Pancreas (tissue), 10 donors: ENCODE data around the gene EIF5. TPM values are rescaled to one million over a fixed set of nuclear protein-coding genes. Genes with fewer than 3 reads are reported as not detected.

Source experiments
- ATAC-seq, 4 donors: fragments of 200-7000 bp; cut with Tn5 transposase; one replicate each; pipeline versions ENCODE4 v1.8.0 to v1.9.1; 2020; ENCODE audit warnings: mild to moderate bottlenecking in 4 of 4, moderate library complexity in 4 of 4
- DNase-seq, 6 donors: peaks; one replicate each; pipeline ENCODE4 v3.0.0-alpha.2; 2020
- FAIRE-seq: peaks from 2 replicates; lab custom pipeline; 2012; peaks lifted over from hg19 to GRCh38; lab: Jason Lieb, UNC
- H3K27ac ChIP-seq, 4 donors: fragments of 200-600 bp; sonication (generic); 1 replicate in 3 of 4; 2 replicates in 1 of 4; pipeline versions ENCODE4 v1.5.0 to v1.8.0; 2020
- H3K27me3 ChIP-seq, 4 donors: fragments of 200-600 bp; one replicate each; pipeline ENCODE4 v1.8.0; 2021
- H3K36me3 ChIP-seq, 3 donors: fragments of 200-600 bp; sonication (generic) in 1 of 3; one replicate each; pipeline versions ENCODE4 v1.5.0 to v1.8.0; 2020 to 2021
- H3K4me1 ChIP-seq, 3 donors: fragments of 200-600 bp; one replicate each; pipeline ENCODE4 v1.8.0; 2021
- H3K4me3 ChIP-seq, 4 donors: fragments of 200-600 bp; sonication (generic) in 2 of 4; one replicate each; pipeline versions ENCODE4 v1.5.0 to v1.8.0; 2020 to 2021
- H3K9me3 ChIP-seq, 4 donors: fragments of 200-600 bp; one replicate each; pipeline ENCODE4 v1.8.0; 2021
- CTCF ChIP-seq, 4 donors: fragments of 200-600 bp; sonication (generic) in 3 of 4; IDR thresholded peaks; one replicate each; pipeline versions ENCODE4 v1.5.0 to v1.8.0; 2021; ENCODE audit warnings: antibody characterized with exemption in 4 of 4
- WGBS, 2 donors: extraction: QIAGEN DNeasy Blood & Tissue Kit; methylation state at CpG; one replicate each; pipeline ENCODE4 v1.1.7; 2013; 5-methylcytosine and 5-hydroxymethylcytosine counted together
- intact Hi-C, 3 donors: fragments of 100-400 bp; cut with DNase I; formaldehyde crosslinking; loops; one replicate each; pipeline versions ENCODE4 v1.11.1 to v1.14.2; 2022
- polyA plus RNA-seq, 2 donors: library from polyadenylated mRNA; stranded (reverse); fragments of 200-250 nt; gene quantifications; one replicate each; pipeline ENCODE4 v1.2.3, GENCODE V29; 2013
- total RNA-seq, 6 donors: library from RNA; stranded (reverse); fragmentation: NEBNext Ultra II Directional in 4 of 6; extraction: Animal tissue kit (Norgen Biotek cat#: 25700) in 4 of 6; gene quantifications; one replicate each; pipeline versions ENCODE4 v1.2.1 to v1.2.4, GENCODE V29; 2021 to 2023
- donor health status: healthy with polysubstance abuse.
- donor health status: DM: no; HTN: no; CAD: no; lungs with moderate emphysema.
- donor health status: DM: no; HTN: no; CAD: no.
- donor health status: control.
- donor health status: control.
- donor health status: Bipolar disorder and iron deficiency.
- donor health status: DM: yes; HTN: yes; CAD: no.
- donor health status: DM: no; HTN: no; CAD: no.
- donor health status: DM: no; HTN: no; CAD: no.
- donor health status: DM: yes; HTN: yes; CAD: no.

EIF5 gene
- total and polyA plus RNA-seq, 8 donors: 22.2 to 139 (median 95.2) TPM

GRCh38 chr14:103340480-103341212 lies 6.6 kb downstream of the EIF5 start:
- H3K4me3 ChIP-seq: no peak overlapping the region
- DNase-seq (no peak), ATAC-seq (no peak), FAIRE-seq (no peak)
- H3K27me3 ChIP-seq: no peaks in the 10 kb centered on the region
- H3K9me3 ChIP-seq: no peaks in the 10 kb centered on the region
- H3K4me1 ChIP-seq: peaks cover 8 to 11% (median 10%) of the 10 kb centered on the region in 3 donors
- no peak overlapping the region for H3K27ac ChIP-seq
- intact Hi-C loops: no loop called here
- TF ChIP-seq CTCF (IDR thresholded peaks at IDR 0.05): no peak
- WGBS, 2 donors: 62 to 67% methylated on average over 6 of the region's 6 CpGs
- peaks cover 43 to 89% (median 70%) of the 10 kb centered on the region in 3 donors for H3K36me3 ChIP-seq

DNA sequence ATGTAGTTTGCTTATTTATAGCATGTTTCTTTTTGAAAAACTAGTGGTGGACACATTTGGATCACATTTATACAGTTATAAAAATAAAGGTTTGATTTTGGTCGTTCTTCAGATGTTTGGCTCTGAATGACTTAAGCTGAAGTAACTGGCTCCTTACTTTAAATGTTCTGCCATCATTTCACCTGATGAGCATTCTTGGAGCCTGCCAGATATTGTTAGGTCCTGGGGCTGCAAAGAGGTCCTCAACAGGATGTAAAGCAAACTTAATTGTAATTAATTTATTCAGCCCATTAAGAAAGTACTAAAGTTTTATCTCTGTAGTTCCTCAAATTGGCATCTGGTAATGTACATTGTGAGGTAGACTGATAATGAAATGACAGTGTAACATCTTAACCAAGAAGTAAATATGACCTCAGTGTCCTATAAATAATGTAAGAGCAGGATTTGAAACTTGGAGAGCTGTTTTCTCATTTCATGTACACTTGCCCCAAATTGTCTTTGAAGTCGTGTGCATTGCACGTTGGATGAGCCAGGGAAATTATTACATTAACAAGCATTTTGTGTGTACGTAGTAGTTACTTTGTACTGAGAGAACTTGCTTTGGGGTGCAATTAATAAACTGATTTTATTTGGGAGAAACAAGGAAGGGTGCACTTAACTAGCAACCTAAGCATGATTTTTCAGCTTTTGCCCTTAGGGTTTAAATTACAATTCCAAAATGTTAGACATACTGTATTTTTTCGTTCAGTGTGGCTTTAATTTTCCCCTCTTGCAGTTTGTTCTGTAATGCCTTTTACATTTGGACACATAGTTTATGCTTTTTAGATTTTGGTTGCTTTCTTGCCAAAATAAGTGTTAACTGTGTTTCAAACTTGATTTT lies 7.5 kb downstream of the EIF5 start:
- no peak for TF ChIP-seq CTCF (IDR thresholded peaks at IDR 0.05)
- no peak overlapping the region for H3K27ac ChIP-seq
- peaks cover 3 to 10% (median 4%) of the 10 kb centered on the region in 3 donors for H3K4me1 ChIP-seq
- 79 to 81% methylated on average over 5 of the region's 5 CpGs for WGBS, 2 donors
- no peaks in the 10 kb centered on the region for H3K9me3 ChIP-seq
- no peak for DNase-seq
- no peaks in the 10 kb centered on the region for H3K27me3 ChIP-seq
- intact Hi-C loops: no loop called here
- ATAC-seq: no peak
- FAIRE-seq: no peak
- H3K4me3 ChIP-seq: no peak overlapping the region
- H3K36me3 ChIP-seq: peaks cover 43 to 80% (median 65%) of the 10 kb centered on the region in 3 donors

DNA sequence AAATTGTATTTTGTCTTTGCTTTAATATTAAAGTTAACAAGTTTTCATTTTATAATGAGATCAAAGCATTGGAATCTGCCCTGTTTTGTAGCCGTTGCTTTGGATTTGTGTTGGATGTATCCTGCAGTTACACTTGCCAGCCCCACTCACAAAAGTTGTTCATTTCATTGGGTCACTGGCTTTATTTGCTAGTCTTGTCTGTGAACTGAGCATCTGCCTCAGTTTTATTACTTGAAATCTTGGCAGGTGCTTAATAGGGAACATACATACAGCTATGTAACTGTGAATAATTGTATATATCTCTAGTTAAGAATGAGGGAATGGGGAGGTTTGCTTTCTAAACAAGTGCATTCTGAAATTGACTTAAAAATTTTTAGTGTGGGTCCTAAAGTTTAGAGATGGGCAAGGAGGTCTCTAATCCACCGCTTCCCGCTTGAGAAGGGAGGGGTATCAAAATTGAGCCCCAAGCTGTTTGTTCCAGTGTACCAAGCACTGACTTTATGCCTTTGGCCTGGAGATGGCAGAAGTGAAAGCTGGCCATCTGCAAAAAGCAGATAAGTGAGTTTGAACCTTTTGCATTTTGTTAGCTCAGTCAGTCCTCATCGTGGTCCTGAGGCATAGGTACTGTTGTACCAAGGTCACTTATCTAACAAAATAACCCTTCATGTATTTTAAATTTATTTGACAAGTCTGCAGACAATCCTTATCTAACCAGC lies 9.3 kb downstream of the EIF5 start:
- FAIRE-seq: no peak
- no peak for DNase-seq
- Histone ChIP-seq H3K4me3 (no peak overlapping the region), H3K27me3 (no peaks in the 10 kb centered on the region), H3K27ac (no peak overlapping the region), H3K36me3 (peaks cover 35 to 62% (median 46%) of the 10 kb centered on the region in 3 donors), H3K4me1 (peaks cover 0 to 11% (median 3%) of the 10 kb centered on the region in 3 donors), H3K9me3 (no peaks in the 10 kb centered on the region)
- no peak for ATAC-seq
- no peak for TF ChIP-seq CTCF (IDR thresholded peaks at IDR 0.05)
- WGBS, 2 donors: 67 to 68% methylated on average over 4 of the region's 4 CpGs
- intact Hi-C loops: no loop called here

- DNase-seq: no peak
- H3K4me3 ChIP-seq: no peak overlapping the region
- 87 to 90% methylated on average over 5 of the region's 5 CpGs for WGBS, 2 donors
- intact Hi-C loops: no loop called here
- H3K9me3 ChIP-seq: no peaks in the 10 kb centered on the region
- H3K36me3 ChIP-seq: peaks cover 28 to 54% (median 39%) of the 10 kb centered on the region in 3 donors
- no peak for FAIRE-seq
- no peak overlapping the region for H3K27ac ChIP-seq
- H3K4me1 ChIP-seq: peaks cover 0 to 11% (median 3%) of the 10 kb centered on the region in 3 donors
- H3K27me3 ChIP-seq: no peaks in the 10 kb centered on the region
- ATAC-seq: no peak
- no peak for TF ChIP-seq CTCF (IDR thresholded peaks at IDR 0.05)
Measured at GRCh38 chr14:103343905-103344797, 10.1 kb downstream of the EIF5 start.
